Endodermal cell (in vitro differentiated cells): ENCODE measurements around the gene PTMA. TPM values are rescaled to one million over a fixed set of nuclear protein-coding genes. Genes with fewer than 3 reads are reported as not detected.

Source experiments
- DNase-seq: peaks from one replicate; pipeline ENCODE4 v3.0.0-alpha.2; 2017
- H3K27ac ChIP-seq: 2 replicates; pipeline ENCODE4 v1.5.1; 2013; ENCODE audit warnings: mild to moderate bottlenecking, low read depth, low read length, moderate library complexity
- H3K27me3 ChIP-seq: 2 replicates; pipeline ENCODE4 v1.6.1; 2013; ENCODE audit warnings: mild to moderate bottlenecking, low read length, moderate library complexity; ENCODE audit not compliant: insufficient read depth, control insufficient read depth, poor library complexity, severe bottlenecking
- H3K36me3 ChIP-seq: 2 replicates; pipeline ENCODE4 v1.7.0; 2013; ENCODE audit warnings: mild to moderate bottlenecking, low read length, moderate library complexity; ENCODE audit not compliant: control insufficient read depth, insufficient read depth
- H3K4me1 ChIP-seq: one replicate; pipeline ENCODE4 v1.7.0; 2013; ENCODE audit warnings: low read length; ENCODE audit not compliant: control insufficient read depth, insufficient read depth
- H3K4me3 ChIP-seq: 2 replicates; pipeline ENCODE4 v1.5.1; 2013; ENCODE audit warnings: mild to moderate bottlenecking, low read length, moderate library complexity
- H3K9ac ChIP-seq: 2 replicates; pipeline ENCODE4 v1.6.1; 2013; ENCODE audit warnings: mild to moderate bottlenecking, low read length, moderate library complexity; ENCODE audit not compliant: poor library complexity, severe bottlenecking; ENCODE audit errors: extremely low read depth
- H3K9me3 ChIP-seq: 2 replicates; pipeline ENCODE4 v1.6.1; 2013; ENCODE audit warnings: mild to moderate bottlenecking, low read length, moderate library complexity; ENCODE audit not compliant: control insufficient read depth
- H3K27ac Mint-ChIP-seq: 2 replicates; pipeline ENCODE4 v1.8.0; 2020; ENCODE audit warnings: mixed read lengths
- H3K27me3 Mint-ChIP-seq: 2 replicates; pipeline ENCODE4 v1.8.0; 2021; ENCODE audit warnings: mild to moderate bottlenecking, mixed read lengths; ENCODE audit not compliant: insufficient read depth
- H3K36me3 Mint-ChIP-seq: 2 replicates; pipeline ENCODE4 v1.8.0; 2020; ENCODE audit warnings: low read depth, mixed read lengths
- H3K4me1 Mint-ChIP-seq: 2 replicates; pipeline ENCODE4 v1.8.0; 2020; ENCODE audit warnings: mixed read lengths
- H3K4me3 Mint-ChIP-seq: 2 replicates; pipeline ENCODE4 v1.8.0; 2020; ENCODE audit warnings: mild to moderate bottlenecking, moderate library complexity, mixed read lengths
- H3K9me3 Mint-ChIP-seq: 2 replicates; pipeline ENCODE4 v1.8.0; 2020; ENCODE audit warnings: mild to moderate bottlenecking, mixed read lengths
- WGBS, 2 experiments: methylation state at CpG; one replicate each; pipeline versions ENCODE4 v1.1.5 to v1.1.7; 2013; ENCODE audit warnings: missing lambda C conversion rate in 2 of 2, mixed read lengths in 1 of 2; ENCODE audit not compliant: insufficient coverage in 1 of 2, insufficient read length in 1 of 2; 5-methylcytosine and 5-hydroxymethylcytosine counted together
- total RNA-seq, 2 donors: library from RNA; stranded (reverse); fragmentation: NEBNext Ultra II Directional in 1 of 2; extraction: Animal tissue kit (Norgen Biotek cat#: 25700) in 1 of 2; gene quantifications; 2 replicates in 1 of 2; 3 replicates in 1 of 2; pipeline ENCODE4 v1.2.1, GENCODE V29; 2021
- TF ChIP-seq, protein P1 (sequence below): fragments of 200-600 bp; sonication (generic); conservative IDR thresholded peaks from 2 replicates; pipeline ENCODE4 v1.5.0; 2021; ENCODE audit warnings: antibody characterized with exemption, mild to moderate bottlenecking

The PTMA gene
- total RNA-seq, 2 donors from 2014 or later, result 1,233 to 1,450 TPM

DNA sequence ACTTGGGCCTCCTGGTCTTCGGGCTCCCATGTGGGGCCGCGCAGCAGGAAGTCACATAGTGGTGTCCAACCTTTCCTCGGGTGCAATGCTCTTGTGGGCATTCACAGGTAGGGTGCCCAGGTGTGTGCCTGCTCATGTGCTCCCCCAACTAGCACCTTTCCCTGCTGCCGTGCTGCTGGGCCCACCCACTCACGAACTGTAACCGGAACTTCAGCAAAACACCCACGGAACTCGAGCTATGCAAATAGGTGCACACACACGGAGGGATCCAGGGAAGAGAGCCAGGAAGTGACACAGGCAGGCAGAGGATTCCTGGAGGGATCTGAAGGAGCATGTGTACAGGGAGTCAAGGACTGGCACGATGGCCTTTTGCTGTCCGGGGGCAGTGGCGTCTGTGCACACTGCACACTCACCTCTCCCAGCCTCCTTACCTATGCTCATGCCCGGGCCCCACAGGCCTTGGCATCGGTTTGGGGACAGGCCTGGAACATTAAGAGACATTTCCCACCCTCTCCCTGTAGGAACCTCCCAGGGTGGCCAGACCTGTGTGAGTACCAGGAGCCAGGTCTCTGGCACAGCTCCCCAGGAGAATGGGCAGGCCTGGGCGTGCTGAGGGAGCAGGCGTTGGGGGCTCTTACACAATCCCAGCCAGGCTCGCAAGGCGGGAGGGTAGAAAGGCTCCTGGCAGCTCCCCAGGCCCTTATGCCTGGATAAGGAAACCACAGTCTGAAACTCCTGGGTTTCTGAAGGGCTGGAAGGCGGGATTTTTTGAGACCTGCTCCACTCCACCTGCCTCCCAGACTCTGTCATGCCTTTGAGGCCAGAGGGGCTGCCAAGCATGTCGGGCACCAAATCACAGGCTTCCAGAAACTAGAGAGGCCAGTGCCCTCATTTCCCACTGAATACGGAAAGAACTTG lies 6.6 kb upstream of the PTMA start:
- TF ChIP-seq, protein P1, sequence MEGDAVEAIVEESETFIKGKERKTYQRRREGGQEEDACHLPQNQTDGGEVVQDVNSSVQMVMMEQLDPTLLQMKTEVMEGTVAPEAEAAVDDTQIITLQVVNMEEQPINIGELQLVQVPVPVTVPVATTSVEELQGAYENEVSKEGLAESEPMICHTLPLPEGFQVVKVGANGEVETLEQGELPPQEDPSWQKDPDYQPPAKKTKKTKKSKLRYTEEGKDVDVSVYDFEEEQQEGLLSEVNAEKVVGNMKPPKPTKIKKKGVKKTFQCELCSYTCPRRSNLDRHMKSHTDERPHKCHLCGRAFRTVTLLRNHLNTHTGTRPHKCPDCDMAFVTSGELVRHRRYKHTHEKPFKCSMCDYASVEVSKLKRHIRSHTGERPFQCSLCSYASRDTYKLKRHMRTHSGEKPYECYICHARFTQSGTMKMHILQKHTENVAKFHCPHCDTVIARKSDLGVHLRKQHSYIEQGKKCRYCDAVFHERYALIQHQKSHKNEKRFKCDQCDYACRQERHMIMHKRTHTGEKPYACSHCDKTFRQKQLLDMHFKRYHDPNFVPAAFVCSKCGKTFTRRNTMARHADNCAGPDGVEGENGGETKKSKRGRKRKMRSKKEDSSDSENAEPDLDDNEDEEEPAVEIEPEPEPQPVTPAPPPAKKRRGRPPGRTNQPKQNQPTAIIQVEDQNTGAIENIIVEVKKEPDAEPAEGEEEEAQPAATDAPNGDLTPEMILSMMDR, result no peak
- no peak overlapping the region for H3K9ac ChIP-seq
- no peak overlapping the region for H3K4me3 ChIP-seq
- Mint-ChIP-seq H3K4me1 (peaks cover 4% of the 10 kb centered on the region), H3K36me3 (peaks cover 4% of the 10 kb centered on the region), H3K4me3 (no peak overlapping the region), H3K9me3 (no peaks in the 10 kb centered on the region), H3K27me3 (no peaks in the 10 kb centered on the region), H3K27ac (no peak overlapping the region)
- no peaks in the 10 kb centered on the region for H3K9me3 ChIP-seq
- H3K4me1 ChIP-seq, result no peaks in the 10 kb centered on the region
- peak; percentile 52 for DNase-seq
- WGBS, 2 experiments, result 84 to 87% methylated on average over 12 to 22 of the region's 22 CpGs
- H3K36me3 ChIP-seq, result no peaks in the 10 kb centered on the region
- H3K27me3 ChIP-seq, result no peaks in the 10 kb centered on the region
- no peak overlapping the region for H3K27ac ChIP-seq

DNA sequence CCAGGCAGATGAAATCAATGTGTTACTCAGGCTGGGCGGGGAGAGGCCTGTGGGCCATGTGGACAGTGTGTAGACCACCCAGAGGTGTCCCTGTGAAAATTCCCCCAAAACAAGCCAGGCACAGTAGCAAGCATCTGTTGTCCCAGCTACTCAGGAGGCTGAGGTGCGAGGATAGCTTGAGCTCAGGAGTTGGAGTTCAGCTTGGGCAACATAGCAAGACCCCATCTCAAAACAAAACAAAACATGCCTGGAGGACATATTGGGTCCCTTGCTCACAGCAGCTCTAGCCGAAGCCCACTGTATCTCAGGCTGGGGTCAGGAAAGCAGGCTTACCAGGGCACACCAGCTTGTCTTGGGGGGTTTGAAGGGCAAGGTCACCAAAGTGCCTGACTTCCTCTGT lies 4.3 kb upstream of the PTMA start:
- no peak overlapping the region for H3K9ac ChIP-seq
- WGBS, 2 experiments, result 89% methylated on average over 3 of the region's 3 CpGs; no CpG with 5 or more reads in 1 of the 2 experiments
- Mint-ChIP-seq H3K9me3 (peaks cover 1% of the 10 kb centered on the region), H3K27ac (no peak overlapping the region), H3K4me1 (peaks cover 4% of the 10 kb centered on the region), H3K27me3 (no peaks in the 10 kb centered on the region), H3K4me3 (no peak overlapping the region), H3K36me3 (peaks cover 6% of the 10 kb centered on the region)
- no peak for DNase-seq
- TF ChIP-seq, protein P1, result no peak
- no peaks in the 10 kb centered on the region for H3K4me1 ChIP-seq
- no peaks in the 10 kb centered on the region for H3K36me3 ChIP-seq
- no peak overlapping the region for H3K27ac ChIP-seq
- no peaks in the 10 kb centered on the region for H3K27me3 ChIP-seq
- no peak overlapping the region for H3K4me3 ChIP-seq
- no peaks in the 10 kb centered on the region for H3K9me3 ChIP-seq

DNA sequence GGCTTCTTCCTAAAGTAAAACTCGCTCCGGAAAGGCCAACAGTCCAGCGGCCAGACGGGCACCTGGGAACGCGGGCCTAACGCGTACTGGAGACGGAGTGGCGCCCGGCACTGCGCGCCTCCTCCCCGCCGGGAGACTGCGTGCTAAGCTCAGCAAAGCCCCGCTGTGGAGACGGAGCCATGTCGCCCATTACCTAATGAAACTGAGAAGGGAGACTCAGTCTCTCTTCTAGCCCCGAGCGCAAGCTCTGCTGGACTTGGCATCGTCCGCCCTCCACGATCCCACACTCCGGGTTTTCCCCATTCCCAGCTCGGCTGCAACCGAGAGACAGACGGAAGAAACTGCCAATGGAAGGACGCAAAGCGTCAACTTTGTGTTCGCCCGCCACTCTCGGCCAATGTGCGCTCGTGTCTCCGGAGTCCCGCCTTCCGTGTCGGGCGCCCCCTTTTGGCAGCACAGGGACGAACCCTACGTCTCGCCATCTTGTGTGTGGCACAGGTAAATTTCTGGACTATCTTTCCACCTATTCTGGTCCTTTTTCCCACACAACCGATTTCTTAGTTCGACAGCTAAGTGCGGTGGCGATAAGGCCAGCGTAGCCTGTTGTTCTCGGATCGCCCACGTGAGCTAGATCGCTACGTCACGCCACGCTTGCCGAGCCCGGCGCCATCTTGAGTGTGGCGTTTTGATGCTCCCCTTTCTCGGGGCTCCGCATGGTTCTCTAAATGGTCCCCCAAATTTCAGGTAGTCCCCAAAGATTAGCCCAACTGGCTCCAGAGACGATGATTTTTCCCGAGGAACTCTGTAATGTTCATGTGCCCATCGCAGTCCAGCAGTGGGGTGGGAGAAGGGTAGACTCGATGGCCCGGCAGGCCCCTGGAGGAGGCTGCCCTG lies 1.3 kb upstream of the PTMA start:
- peak overlapping the region; percentile 99 for H3K9ac ChIP-seq
- H3K4me1 Mint-ChIP-seq, result peaks cover 11% of the 10 kb centered on the region
- peak overlapping the region; percentile 99 for H3K27ac ChIP-seq
- H3K9me3 Mint-ChIP-seq, result peaks cover 1% of the 10 kb centered on the region
- H3K36me3 Mint-ChIP-seq, result peaks cover 24% of the 10 kb centered on the region
- H3K4me3 Mint-ChIP-seq, result peak overlapping the region; percentile 97
- 0 to 1% methylated on average over 52 to 66 of the region's 66 CpGs for WGBS, 2 experiments
- no peaks in the 10 kb centered on the region for H3K27me3 ChIP-seq
- no peaks in the 10 kb centered on the region for H3K27me3 Mint-ChIP-seq
- H3K27ac Mint-ChIP-seq, result peak overlapping the region; percentile 100
- TF ChIP-seq, protein P1, result peak; percentile 96
- no peaks in the 10 kb centered on the region for H3K9me3 ChIP-seq
- peaks cover 15% of the 10 kb centered on the region for H3K36me3 ChIP-seq
- H3K4me1 ChIP-seq, result no peaks in the 10 kb centered on the region
- peak overlapping the region; percentile 97 for H3K4me3 ChIP-seq
- DNase-seq, result peak; percentile 99
